ENCODE results near the gene PPP2CA. TPM values are rescaled to one million over a fixed set of nuclear protein-coding genes. Genes with fewer than 3 reads are reported as not detected.
A peak's percentile ranks its signal among the peaks of the same experiment; 100 is the strongest.
"Not testable (repeated sequence)": the region's sequence is repeated elsewhere in the genome, so short reads cannot be mapped to it uniquely, and the experiment has no call there.

The PPP2CA gene
- total RNA-seq (100 to 1,000 TPM; 233 to 239 TPM), total RNA-seq (29.2 to 115 reads per million in 2 donors)

DNA sequence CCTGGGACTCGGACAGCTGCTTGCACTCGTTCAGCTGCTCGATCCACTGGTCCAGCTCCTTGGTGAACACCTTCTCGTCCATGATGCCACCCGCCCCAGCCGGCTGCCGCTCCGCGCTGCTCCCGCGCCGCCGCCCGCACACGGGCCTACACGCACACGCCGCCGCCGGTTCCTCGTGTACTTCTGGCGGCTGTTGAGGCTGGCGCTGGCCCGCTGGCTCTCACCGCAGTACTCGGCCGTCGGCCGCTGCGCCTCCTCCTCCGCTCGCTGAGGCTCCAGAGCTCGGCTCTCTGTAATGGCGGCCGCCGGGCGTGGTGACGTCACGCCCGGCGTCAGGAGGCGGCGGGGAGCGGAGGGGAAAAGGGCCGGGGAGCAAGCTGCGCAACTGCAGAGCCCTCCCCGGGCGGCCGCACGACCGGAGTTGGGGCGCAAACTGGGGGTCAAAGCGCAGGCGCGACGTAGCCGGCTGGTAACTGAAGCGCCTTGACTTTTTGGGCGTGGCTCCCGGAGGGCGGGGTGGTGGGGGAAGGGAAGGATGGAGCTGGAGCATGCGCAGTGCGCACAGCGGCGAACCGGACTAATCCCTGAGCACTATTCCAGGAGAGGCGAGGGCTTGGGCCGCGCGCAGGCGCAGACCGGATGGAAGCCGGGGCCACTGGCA, at the start of gene PPP2CA:
Gene PPP2CA (minus strand): TSS at position 294 of the 661 bp plus-strand sequence. CDS start 212 bp downstream, at position 82.
- Mint-ChIP-seq H3K27me3 (no peaks in the 10 kb centered on the region), H3K36me3 (ENCODE audit: low read depth) (peaks cover 10% of the 10 kb centered on the region), H3K4me1 (peaks cover 34% of the 10 kb centered on the region), H3K4me3 (peak within 1 kb of the TSS; percentile 99), H3K27ac (peak within 1 kb of the TSS; percentile 99)
- H3K9me3 ChIP-seq (ENCODE audit: control insufficient read depth, low read length, poor library complexity, severe bottlenecking) = no peaks in the 10 kb centered on the region
- DNase-seq (peak; percentile 98 to 99 (median 98)), ATAC-seq (peak; percentile 74)

DNA sequence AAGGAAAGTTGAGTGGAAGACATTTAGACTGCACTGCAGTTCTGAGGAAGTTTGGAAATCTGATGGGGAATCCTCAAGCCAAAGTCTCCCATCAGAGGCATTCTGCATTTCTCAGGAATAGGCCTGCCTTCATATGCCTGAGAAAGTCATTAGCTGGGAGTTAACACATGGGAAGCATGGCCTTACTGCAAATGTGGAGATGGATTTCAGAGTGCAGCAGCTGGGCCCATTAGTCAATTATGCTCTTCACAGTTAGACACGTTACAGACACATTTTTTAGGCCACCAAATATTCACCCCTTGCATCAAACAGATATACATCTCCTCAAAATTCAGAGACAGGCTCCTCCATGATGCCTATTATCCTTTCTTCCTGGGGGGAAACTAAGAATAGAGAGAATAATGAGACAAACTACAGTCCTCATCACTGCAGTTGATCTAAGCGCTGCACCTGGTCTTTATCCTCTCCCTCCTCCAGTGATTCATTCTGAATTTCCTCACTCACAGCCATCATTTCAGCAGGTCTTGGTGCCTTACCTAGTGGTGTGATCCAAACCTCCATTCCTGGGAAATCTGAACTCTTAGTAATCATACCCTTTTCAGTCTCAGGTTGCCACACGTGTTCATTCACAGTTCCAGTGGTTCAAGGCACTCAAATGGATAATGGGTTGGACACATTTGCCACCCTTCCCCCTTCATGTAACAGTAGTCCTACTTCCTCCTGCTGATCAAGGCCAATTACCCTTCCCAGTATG, 47.9 kb upstream of the PPP2CA start:
- no peak overlapping the region for H3K4me3 Mint-ChIP-seq
- H3K36me3 Mint-ChIP-seq (ENCODE audit: low read depth) = no peaks in the 10 kb centered on the region
- peaks cover 6% of the 10 kb centered on the region for H3K27me3 Mint-ChIP-seq
- DNase-seq (no peak), ATAC-seq (no peak)
- H3K4me1 Mint-ChIP-seq = no peaks in the 10 kb centered on the region
- no peaks in the 10 kb centered on the region for H3K9me3 ChIP-seq (ENCODE audit: control insufficient read depth, low read length, poor library complexity, severe bottlenecking)
- H3K27ac Mint-ChIP-seq = no peak overlapping the region

DNA sequence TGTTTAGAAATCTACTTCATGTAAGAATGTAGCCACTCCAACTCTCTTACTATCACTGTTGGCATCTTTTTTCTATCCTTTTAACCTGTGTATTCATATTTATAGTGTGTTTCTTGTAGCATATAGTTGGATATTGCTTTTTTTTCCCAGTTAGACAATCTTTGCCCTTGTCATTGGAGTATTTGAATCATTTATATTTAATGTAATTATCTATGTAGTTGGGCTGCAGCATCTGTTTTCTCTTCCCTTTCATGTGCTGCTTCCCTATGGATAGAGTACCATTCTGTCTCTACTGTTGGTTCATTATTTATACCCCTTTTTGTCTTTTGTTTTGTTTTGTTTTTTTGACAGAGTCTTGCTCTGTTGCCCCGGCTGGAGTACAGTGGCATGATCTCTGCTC, 45.2 kb upstream of the PPP2CA start:
- Mint-ChIP-seq H3K27ac (no peak overlapping the region), H3K4me1 (no peaks in the 10 kb centered on the region), H3K27me3 (peaks cover 6% of the 10 kb centered on the region), H3K36me3 (ENCODE audit: low read depth) (no peaks in the 10 kb centered on the region), H3K4me3 (no peak overlapping the region)
- DNase-seq (no peak), ATAC-seq (no peak)
- no peaks in the 10 kb centered on the region for H3K9me3 ChIP-seq (ENCODE audit: control insufficient read depth, low read length, poor library complexity, severe bottlenecking)

DNA sequence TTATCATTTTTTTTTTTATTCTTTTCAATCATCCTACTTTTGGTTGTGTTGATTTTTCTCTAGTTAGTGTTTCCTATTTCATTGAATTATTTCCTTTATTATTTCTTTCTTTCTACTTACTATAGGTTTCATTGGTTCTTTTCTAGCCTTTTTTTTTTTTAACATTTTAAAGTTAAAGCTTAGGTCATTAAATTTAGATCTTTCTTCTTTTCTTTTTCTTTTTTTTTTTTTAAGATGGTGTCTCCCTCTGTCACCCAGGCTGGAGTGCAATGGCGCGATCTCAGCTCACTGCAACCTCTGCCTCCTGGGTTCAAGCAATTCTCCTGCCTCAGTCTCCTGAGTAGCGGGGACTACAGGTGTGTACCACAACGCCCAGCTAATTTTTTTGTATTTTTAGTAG, 43.0 kb upstream of the PPP2CA start:
- ATAC-seq = no peak
- H3K36me3 Mint-ChIP-seq (ENCODE audit: low read depth) = no peaks in the 10 kb centered on the region
- DNase-seq = no peak
- H3K27ac Mint-ChIP-seq = no peak overlapping the region
- H3K4me3 Mint-ChIP-seq = no peak overlapping the region
- H3K4me1 Mint-ChIP-seq = no peaks in the 10 kb centered on the region
- peaks cover 3% of the 10 kb centered on the region for H3K9me3 ChIP-seq (ENCODE audit: control insufficient read depth, low read length, poor library complexity, severe bottlenecking)
- peaks cover under 1% of the 10 kb centered on the region for H3K27me3 Mint-ChIP-seq

DNA sequence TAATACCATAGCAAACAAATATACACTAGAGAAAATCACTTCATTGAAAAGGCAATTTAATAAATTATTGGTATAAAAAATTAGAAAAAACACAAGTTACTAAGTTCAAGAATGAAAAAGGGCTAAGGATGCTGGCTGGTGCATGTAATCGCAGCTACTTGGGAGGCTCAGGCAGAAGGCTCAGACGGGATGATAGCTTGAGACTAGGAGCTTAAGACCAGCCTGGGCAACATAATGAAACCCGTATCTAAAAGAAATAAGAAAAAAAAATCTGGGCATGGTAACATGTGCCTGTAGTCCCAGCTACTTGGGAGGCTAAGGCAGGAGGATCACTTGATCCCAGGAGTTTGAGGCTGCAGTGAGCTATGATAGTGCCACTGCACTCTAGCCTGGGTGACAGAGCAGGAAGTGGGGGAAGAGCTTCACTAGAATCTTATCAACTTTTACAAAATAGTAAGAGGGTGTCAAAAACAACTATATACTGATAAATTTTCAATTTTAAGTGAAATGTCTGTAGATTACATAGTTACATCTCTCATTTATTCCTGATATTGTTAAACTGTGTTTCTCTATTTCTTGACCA, 42.2 kb upstream of the PPP2CA start:
- no peak overlapping the region for H3K27ac Mint-ChIP-seq

DNA sequence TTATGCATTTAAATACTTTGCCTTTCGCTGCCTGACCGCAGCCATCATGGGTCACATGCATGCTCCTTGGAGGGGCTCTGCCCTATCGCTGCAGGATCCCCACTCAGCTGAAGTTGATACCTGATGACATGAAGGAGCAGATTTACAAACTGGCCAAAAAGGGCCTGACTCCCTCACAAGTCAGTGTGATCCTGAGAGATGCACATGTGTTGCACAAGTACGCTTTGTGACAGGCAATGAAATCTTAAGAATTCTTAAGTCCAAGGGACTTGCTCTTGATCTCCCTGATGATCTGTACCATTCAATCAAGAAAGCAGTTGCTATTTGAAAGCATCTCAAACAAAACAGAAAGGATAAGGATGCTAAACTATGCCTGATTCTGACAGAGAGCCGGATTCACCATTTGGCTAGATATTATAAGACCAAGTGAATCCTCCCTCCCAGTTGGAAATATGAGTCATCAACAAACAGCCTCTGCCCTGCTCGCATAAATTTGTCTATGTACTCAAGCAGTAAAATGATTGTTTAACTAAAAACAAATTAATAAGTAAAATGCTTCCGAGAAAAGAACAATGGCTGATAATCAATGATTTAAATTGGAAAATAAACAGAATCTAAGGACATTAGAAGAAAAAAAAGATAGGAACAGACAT, 41.6 kb upstream of the PPP2CA start:
- Mint-ChIP-seq H3K4me3 (no peak overlapping the region), H3K27me3 (no peaks in the 10 kb centered on the region)
- ATAC-seq = no peak

More for the DNA sequence above, 42.2 kb upstream of the PPP2CA start:
- H3K36me3 Mint-ChIP-seq (ENCODE audit: low read depth) = no peaks in the 10 kb centered on the region
- DNase-seq = no peak
- no peak overlapping the region for H3K4me3 Mint-ChIP-seq
- H3K9me3 ChIP-seq (ENCODE audit: control insufficient read depth, low read length, poor library complexity, severe bottlenecking) = peaks cover 3% of the 10 kb centered on the region
- no peaks in the 10 kb centered on the region for H3K4me1 Mint-ChIP-seq
- no peak for ATAC-seq
- H3K27me3 Mint-ChIP-seq = no peaks in the 10 kb centered on the region

DNA sequence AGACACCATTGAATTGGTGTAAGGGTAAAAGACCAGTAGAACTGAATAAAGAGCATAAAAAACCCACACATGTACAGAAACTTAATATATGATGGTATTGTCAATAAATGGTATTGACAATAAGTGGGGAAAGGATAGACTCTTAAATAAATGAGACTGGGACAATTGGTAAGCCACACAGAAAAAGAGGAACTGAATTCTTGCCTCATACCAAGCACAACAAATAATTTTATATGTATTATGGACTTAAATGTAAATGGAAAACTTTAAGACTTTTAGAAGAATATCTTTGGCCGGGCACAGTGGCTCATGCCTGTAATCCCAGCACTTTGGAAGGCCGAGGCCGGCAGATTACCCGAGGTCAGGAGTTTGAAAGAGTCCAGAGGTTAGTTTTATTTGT, 37.9 kb upstream of the PPP2CA start:
- no peaks in the 10 kb centered on the region for H3K27me3 Mint-ChIP-seq
- no peak for ATAC-seq
- H3K4me3 Mint-ChIP-seq = no peak overlapping the region
- H3K36me3 Mint-ChIP-seq (ENCODE audit: low read depth) = no peaks in the 10 kb centered on the region
- no peak overlapping the region for H3K27ac Mint-ChIP-seq
- no peaks in the 10 kb centered on the region for H3K4me1 Mint-ChIP-seq
- H3K9me3 ChIP-seq (ENCODE audit: control insufficient read depth, low read length, poor library complexity, severe bottlenecking) = peaks cover 3% of the 10 kb centered on the region
- no peak for DNase-seq

More for the DNA sequence above, 41.6 kb upstream of the PPP2CA start:
- H3K36me3 Mint-ChIP-seq (ENCODE audit: low read depth) = no peaks in the 10 kb centered on the region
- no peak overlapping the region for H3K27ac Mint-ChIP-seq
- DNase-seq = no peak
- no peaks in the 10 kb centered on the region for H3K4me1 Mint-ChIP-seq
- H3K9me3 ChIP-seq (ENCODE audit: control insufficient read depth, low read length, poor library complexity, severe bottlenecking) = peaks cover 3% of the 10 kb centered on the region

DNA sequence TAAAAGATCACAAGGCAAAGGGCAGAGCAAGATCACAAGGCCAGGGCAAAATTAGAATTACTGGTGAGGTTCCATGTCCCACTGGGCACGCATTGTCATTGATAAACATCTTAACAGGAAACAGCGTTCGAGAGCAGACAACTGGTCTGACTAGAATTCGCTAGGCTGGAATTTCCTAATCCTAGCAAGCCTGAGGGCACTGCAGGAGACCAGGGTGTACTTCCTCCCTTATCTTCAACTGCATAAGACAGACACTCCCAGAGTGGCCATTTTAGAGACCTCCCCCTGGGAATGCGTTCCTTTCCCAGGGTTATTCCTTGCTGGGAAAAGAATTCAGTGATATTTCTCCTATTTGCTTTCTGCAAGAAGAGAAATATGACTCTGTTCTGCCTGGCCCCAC, 36.8 kb upstream of the PPP2CA start:
- not testable (repeated sequence) for H3K36me3 Mint-ChIP-seq (ENCODE audit: low read depth); H3K4me3 Mint-ChIP-seq; H3K27ac Mint-ChIP-seq; ATAC-seq; H3K9me3 ChIP-seq (ENCODE audit: control insufficient read depth, low read length, poor library complexity, severe bottlenecking); H3K4me1 Mint-ChIP-seq; H3K27me3 Mint-ChIP-seq; DNase-seq

DNA sequence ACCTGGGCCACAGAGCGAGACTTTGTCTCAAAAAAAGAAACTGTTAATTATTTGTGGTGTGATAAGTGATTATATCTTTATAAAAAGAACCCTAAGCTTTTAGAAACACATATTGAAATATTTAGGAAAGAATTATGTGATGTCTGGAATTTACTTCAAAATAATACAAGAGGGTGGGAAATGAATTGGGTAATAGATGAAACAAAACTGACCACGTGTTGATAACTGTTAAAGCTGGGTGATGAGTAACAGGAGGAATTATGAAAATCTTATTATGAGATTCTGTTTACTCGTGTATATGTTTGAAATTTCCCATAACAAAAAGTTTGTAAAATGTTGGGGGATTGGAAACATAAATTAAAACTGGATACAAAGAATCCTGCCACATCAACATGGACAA, 33.0 kb upstream of the PPP2CA start:
- ATAC-seq (no peak), DNase-seq (no peak)
- H3K4me3 Mint-ChIP-seq = no peak overlapping the region
- H3K9me3 ChIP-seq (ENCODE audit: control insufficient read depth, low read length, poor library complexity, severe bottlenecking) = no peaks in the 10 kb centered on the region
- peaks cover 5% of the 10 kb centered on the region for H3K27me3 Mint-ChIP-seq
- H3K36me3 Mint-ChIP-seq (ENCODE audit: low read depth) = peaks cover under 1% of the 10 kb centered on the region
- no peaks in the 10 kb centered on the region for H3K4me1 Mint-ChIP-seq
- H3K27ac Mint-ChIP-seq = no peak overlapping the region

DNA sequence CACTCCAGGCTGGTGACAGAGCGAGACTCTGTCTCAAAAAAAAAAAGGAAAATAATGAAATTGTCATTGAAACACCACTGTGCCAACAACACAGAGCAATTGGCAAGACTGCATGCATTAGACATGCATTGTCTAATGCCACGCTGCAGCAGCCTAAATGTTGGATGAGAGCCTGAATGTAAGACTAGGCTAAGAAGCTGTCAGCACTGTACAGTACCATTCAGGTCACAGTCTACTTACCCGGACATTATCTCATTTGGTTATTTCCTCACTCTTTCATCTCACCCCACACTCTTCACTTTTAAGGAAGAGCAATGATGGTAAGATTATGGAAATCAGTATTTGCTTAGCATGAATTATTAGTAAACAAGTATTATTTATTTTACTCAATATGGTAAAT, 31.3 kb upstream of the PPP2CA start:
- H3K27me3 Mint-ChIP-seq = peaks cover 8% of the 10 kb centered on the region
- H3K36me3 Mint-ChIP-seq (ENCODE audit: low read depth) = peaks cover 3% of the 10 kb centered on the region
- ATAC-seq (no peak), DNase-seq (no peak)
- H3K4me3 Mint-ChIP-seq = no peak overlapping the region
- no peaks in the 10 kb centered on the region for H3K4me1 Mint-ChIP-seq
- no peak overlapping the region for H3K27ac Mint-ChIP-seq
- no peaks in the 10 kb centered on the region for H3K9me3 ChIP-seq (ENCODE audit: control insufficient read depth, low read length, poor library complexity, severe bottlenecking)

DNA sequence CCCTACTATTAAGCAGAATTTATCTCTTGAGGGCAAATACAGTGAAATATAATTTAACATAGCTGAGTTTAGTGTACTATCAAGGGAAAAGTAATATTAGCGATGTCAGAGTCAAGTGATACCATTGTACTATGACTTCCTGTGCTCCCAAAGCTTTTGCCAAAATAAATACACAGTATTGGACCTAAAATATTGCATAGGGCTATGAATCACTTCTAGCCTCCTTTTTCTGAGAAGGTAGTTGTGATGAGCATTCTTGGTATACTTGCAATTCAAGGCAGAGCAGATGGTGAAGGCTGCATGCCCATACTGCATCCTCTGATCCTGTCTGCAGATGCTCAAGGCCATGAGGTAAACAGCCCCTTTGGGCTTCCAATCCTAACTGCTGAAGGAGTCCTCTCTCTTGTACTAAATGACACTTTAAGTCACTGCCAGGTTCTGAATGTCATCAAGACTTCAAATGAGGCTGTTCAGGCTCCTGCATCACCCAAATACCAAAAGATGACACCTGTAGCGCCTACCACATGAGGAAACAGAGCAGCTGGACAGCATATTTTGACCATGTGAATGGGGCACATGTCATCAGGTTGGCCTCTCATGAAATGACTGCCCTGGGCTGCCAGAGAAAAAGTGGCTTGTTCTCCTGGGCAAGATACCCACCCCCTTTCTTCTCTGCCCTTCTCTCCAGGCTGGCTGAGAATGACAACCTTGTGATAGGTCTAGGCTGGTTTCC, 29.7 kb upstream of the PPP2CA start:
- ATAC-seq = no peak
- Mint-ChIP-seq H3K27ac (no peak overlapping the region), H3K36me3 (ENCODE audit: low read depth) (peaks cover 3% of the 10 kb centered on the region), H3K27me3 (peaks cover 13% of the 10 kb centered on the region), H3K4me3 (no peak overlapping the region), H3K4me1 (no peaks in the 10 kb centered on the region)
- DNase-seq = no peak
- H3K9me3 ChIP-seq (ENCODE audit: control insufficient read depth, low read length, poor library complexity, severe bottlenecking) = no peaks in the 10 kb centered on the region

DNA sequence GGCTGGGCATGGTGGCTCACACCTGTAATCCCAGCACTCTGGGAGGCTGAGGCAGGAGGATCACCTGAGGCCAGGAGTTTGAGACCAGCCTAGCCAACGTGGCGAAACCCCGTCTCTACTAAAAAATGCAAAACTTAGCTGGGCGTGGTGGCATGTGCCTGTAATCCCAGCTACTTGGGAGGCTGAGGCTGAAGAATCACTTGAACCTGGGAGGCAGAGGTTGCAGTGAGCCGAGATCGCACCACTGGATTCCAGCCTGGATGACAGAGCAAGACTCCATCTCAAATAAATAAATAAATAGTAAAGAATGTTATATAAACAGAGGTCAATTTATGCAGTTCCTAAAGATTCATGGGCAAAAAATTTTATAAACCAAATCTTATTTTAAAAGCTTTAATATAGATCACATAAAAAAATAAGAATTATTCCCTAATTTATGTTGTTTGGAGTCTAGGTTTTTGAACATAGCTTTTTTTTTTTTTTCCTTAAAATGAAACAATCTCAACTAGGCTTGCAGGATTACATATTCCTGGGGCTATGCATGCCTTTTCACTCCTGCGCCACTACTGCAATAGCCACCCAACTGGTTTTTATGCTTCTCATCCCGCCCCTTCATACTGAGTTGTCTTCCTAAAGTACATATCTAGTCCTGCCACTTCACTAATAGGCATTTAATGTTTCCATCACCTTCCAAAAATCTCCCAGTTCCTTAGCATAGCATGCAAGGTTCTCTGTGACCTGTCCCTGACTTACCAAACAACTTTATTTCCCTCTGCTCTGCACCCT, 27.7 kb upstream of the PPP2CA start:
- not testable (repeated sequence) for DNase-seq; H3K27ac Mint-ChIP-seq; H3K9me3 ChIP-seq (ENCODE audit: control insufficient read depth, low read length, poor library complexity, severe bottlenecking); H3K4me1 Mint-ChIP-seq; H3K36me3 Mint-ChIP-seq (ENCODE audit: low read depth); H3K4me3 Mint-ChIP-seq; ATAC-seq
- H3K27me3 Mint-ChIP-seq = peaks cover 13% of the 10 kb centered on the region
